Embryonic facial prominence (tissue), 1 donor: ENCODE data around the gene PTPN12.
"Not testable (repeated sequence)": the region's sequence is repeated elsewhere in the genome, so short reads cannot be mapped to it uniquely, and the experiment has no call there.

ENCODE experiments used
- DNase-seq: peaks from one replicate; pipeline ENCODE4 v3.0.0-alpha.2; 2016; ENCODE audit errors: extremely low spot score

The PTPN12 gene

DNA sequence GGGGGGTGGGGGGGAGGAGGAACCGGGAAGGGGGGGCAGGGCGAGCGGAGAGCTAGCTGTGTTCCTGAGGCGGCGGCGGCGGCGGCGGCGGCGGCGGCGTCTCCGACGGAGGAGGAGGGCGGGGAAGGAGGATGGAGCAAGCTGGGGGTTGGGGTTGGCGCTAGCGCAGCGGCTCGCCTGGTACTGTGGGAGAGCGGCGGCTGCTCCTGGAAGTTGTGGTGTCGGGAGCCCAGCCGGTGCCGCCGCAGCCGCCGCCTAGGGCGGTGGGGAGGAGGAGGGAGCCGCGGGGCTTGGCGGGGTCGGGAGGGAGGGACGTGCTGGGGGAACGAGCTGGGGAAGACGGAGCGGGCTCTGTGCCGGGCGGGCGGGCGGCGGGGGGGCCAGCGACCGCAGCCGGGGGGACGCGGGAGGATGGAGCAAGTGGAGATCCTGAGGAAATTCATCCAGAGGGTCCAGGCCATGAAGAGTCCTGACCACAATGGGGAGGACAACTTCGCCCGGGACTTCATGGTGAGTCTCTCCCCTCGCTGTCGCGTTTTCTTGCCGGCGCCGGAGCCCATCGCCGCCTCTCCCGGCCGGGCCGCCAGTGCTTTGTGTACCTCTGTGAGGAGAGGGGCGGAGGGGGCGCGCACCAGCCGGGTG, at the start of gene PTPN12:
PTPN12 (plus strand) TSS at position 160 of the 642 bp plus-strand sequence; CDS start at position 412, 252 bp downstream.
- peak; percentile 18 for DNase-seq

DNA sequence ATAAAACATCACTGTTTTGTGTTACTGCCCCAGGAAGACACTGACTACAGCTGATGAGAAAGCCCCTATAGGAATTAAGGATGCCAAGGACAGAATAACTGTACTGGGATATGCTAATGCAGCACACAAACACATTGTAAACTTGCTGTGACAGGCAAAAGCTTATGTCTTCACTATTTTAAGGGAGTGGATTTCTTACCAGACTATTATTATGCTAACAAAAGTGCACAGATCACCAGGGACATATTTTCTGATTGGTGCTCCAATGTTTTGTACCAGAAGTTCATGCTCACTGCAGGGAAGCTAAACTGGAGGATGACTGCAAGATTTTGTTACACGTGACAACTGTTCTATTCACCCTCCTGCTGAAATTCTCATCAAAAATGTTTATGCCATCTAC, 48.1 kb upstream of the PTPN12 start:
- no peak for DNase-seq

DNA sequence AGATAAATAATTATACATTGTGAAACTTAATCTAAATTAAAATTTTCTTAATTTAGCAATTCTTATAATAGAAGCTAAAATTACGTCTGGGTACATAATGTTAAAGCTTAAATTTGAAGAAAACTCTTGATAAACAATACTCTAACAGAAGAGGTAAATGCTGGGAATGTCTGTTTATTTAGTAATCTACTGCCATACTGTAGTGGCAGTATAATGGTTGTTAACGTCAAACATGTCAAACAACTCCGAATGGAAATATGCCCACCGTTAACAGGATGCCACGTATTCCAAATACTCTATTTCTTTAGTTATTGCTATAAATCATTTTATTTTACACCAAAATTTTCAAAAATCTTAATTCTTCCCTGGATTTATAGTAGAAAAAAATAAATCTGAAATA, 40.0 kb upstream of the PTPN12 start:
- no peak for DNase-seq

DNA sequence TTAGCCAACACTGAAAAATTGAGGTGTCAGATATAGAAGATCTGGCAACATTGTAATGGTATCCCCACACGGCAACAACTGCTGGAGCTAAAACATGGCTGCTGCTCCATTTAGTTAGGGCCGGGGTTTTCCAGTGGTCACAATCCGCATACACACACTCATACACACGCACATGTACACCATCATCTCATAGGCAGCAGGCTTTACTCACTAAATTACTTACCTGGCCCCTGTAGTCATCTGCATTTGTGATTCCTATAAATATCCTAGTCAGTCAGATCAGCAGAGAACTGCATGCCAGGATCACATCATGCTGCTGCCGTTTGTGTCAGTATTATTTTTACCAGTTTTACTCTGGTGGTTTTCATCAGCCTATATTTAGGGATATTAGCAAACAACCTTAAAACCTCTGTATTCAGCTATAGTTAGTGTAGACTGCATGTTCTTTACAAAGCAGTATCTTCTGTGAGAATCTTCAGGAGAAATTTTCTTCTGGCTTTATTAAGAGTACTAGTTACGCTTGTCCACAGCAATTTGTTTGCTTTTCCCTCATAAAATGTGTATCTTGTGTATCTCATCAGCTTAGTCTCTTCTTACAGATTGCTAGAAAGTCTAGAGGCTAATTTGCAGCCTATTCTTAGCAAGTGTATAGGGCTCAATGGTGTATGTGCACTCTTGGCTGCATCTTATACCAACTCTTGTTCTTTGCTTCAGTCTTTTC, 38.3 kb upstream of the PTPN12 start:
- no peak for DNase-seq

DNA sequence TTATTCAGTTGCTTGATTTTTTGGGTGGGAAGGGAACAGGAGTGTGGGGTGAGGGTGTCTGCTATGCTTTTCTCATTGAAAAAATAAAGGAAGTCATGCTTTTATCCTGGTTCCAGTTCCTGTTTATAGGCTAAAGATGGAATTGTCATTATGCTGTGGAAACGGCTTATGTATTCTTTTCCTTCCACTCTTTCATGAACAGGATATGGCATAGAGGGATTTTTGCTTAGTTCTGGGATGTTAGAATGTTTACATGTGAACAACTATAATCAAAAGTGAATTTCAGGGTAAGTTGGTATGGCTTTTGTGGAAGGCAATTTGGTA, 35.9 kb upstream of the PTPN12 start:
- DNase-seq: no peak

DNA sequence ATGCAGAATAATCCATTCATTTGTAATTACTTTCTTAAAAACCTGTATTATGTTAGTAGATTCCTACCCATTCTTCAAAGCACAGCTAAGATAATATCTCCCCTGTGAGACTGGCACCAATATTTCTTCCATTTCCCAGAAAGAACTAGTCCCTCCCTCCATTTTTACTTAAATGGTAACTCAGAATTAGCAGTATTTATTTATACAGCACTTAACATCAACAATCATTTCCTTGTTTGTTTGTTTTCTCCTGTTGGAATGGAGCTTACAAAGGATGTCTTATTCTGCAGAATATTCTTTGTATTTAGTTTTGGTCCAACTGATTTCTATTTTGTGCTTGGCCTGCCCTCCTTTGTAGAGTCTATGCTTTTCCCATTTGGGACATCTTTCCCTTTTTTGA, 32.1 kb upstream of the PTPN12 start:
- DNase-seq: no peak

DNA sequence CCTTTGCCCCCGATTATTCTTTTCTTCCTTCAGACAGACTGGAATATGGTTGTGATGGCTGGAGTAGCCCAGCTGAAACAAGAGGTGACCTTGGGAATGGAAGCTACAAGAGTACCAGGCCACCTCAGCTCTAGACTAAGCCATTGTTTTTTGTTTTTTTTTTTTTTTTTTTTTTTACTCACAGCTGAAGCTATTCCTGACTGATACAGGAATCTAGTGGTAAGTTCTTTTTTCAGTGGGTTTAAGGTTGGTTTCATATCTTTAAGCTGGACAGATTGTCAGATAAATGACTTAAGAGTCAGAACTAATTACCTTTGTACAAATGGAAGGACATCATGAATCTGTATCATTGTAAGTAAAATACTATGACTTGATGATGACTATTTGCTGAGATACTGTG, 30.2 kb upstream of the PTPN12 start:
- DNase-seq: no peak

DNA sequence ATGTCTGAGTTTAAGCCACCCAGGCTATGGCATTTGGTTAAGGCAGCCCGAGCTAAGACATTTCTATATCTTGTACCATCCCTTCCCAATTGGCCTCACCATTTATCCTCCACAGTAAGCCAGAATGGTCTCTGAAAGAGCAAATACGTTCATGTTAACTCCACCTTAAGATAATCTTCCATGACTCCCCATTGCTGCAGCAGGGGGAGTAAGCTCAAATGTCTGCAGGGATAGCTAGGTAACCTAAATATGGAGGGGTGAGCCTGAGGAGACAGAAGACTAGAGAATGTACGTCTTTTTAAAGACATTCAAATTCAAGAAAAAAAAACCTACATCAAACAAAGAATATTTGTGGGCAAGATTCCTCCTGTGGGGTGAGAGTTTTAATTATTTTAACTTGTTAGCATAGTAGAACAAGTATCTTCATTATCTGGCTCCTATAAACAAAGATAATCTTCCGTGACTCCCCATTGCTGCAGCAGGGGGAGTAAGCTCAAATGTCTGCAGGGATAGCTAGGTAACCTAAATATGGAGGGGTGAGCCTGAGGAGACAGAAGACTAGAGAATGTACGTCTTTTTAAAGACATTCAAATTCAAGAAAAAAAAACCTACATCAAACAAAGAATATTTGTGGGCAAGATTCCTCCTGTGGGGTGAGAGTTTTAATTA, 24.0 kb upstream of the PTPN12 start:
- DNase-seq: not testable (repeated sequence)

DNA sequence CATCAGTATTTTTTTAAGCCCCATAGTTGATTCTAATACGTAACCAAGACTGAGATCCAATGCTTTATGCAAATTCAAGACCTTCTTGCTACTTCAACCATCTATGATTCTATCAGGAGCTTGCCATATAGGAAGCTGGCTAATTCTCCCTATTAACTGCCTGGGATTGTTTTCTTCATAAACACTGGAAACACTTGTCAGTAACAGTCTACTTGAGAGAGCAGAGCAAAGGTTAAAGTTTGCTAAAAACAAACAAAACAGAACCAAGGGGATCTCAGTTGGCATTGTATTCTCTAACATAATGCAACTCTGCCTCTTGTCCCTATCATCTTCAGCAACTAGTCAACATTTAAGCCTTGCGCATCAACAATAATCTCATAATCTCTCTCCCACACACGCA, 21.0 kb upstream of the PTPN12 start:
- no peak for DNase-seq

DNA sequence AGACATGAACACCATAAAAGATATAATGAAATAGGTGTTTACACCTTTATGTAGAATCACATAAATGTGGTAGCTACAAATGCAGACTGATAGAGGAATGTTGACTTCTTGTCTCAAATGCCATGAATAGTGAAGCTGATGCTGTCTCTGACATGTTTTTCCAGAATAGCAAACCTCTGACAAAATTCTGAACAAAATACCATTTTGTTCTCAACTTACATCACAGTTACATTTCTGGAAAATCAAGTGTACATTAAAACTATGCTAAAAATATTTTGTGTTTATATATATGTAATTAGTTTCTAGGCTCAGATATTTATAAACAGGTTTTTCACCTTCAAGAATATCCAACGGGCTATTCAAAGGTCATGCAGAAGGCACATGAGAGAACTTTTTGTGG, 16.8 kb upstream of the PTPN12 start:
- no peak for DNase-seq

DNA sequence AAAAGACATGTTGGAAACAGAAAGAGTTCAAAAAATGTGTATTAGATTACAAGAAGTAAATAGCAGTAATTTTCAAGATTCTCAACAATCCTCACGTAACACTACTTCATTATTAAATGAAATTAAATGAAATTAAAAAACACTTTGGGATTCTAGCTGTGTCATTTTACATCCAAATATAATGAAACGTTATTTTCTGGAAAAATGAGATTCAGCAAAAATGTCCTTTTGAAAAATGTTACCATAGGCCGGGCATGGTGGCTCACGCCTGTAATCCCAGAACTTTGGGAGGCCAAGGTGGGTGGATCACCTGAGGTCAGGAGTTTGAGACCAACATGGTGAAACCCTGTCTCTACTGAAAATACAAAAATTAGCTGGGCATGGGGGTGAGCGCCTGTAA, 15.6 kb upstream of the PTPN12 start:
- not testable (repeated sequence) for DNase-seq

DNA sequence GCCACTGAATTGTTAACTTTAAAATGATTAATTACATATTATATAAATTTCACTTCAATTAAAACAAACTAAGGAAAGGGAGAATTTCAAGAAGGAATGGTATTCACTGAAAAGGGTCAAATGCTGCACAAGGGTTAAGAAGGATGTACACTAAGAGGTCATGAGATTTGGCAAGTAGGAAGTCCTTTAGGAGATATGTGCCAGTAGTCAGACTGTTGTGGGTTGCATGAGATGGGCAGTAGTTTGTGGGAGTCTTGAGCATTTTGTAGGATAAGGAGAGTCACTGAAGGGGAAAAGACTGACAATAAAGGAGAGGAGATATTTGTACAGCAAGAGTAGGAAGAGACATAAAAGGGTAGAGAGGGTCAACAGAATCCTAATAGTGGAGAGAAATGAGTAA, 12.4 kb upstream of the PTPN12 start:
- DNase-seq: no peak

DNA sequence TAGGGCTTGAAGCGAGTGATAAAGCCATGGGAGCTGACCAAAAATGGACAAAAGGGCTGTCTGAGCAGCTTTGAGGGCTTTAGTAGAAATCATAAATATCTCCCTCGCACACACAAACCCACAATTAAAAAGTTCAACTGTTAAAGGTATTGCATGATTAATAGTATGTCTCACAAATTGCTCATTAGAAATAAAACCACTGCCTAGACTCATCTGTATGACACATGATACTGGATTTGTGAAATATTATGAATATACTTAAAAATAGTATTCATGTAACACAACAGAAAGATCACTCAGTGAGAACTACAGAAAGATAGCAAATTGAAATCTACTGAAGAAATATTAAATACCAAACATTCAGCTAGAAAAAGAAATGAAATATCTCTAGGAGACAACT, 11.9 kb upstream of the PTPN12 start:
- no peak for DNase-seq

DNA sequence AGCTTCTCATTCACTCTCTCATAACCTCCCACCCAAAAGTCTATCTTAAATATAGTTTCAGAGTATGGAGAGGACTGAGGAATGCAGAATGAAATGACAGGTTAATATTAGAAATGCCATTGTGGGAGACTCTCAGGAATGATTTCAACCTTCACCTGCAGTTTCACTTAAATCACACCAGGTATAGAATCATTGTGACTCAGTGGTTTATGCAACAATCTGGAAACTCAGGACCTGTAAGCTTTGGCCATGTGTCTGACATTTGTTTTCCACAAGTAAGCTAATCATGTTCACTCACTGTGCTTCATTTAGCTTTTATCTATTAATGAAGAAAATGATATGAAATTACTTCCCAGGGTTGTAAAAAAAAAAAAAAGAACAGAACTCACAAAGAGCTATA, 8.7 kb upstream of the PTPN12 start:
- no peak for DNase-seq

DNA sequence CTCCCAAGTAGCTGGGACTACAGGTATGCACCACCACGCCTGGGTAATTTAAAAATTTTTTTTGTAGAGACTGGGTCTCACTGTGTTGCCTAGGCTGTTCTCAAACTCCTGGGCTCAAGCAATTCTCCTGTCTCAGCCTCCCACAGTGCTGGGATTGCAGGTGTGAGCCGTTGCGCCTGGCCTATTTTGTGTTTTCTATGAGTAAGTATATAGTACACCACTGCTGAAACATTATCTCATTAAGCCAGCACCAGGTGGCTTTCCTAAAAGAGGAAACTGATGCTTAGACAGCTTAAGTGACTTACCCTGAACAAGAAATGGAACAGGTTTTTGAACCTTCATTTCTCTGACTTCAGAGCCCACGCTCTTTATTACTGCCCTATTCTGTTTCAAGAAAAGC, 7.8 kb upstream of the PTPN12 start:
- DNase-seq: no peak

DNA sequence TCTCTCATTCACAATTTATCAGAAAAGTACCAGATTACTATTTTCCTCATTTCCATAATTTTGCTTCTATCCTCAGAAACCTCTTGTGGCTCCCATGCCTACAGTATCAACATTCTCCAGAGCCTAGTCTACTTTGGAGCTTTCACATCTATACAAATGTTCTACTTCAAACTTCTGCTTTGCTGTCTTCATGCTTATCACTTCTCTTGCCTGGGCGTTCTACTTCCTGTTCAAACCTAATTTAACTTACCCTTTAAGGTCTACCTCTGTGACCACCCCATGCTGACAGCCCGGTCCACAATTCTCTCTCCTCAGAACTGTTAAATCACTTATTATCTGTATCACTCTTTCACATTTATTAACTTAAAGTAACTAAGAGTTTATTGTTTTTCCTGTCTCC, 6.1 kb upstream of the PTPN12 start:
- DNase-seq: no peak

DNA sequence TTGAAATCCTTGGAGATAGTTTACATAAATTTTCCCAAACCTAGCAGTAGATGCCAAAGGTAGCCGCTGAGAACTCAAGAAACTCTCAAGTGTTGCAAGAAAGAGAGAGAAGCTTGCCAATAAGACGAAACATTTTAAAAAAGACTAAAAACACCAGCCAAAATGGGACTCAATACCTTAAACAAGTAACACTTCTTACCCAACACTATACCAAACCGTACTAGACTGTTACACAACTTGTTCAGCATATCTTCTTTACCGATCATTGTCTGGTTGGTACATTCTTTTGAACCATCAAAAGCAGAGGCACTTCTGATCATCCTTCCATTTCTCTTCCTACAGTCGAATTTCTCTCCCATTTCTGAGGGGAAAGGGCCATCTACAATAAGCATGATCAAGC, 4.8 kb upstream of the PTPN12 start:
- no peak for DNase-seq

DNA sequence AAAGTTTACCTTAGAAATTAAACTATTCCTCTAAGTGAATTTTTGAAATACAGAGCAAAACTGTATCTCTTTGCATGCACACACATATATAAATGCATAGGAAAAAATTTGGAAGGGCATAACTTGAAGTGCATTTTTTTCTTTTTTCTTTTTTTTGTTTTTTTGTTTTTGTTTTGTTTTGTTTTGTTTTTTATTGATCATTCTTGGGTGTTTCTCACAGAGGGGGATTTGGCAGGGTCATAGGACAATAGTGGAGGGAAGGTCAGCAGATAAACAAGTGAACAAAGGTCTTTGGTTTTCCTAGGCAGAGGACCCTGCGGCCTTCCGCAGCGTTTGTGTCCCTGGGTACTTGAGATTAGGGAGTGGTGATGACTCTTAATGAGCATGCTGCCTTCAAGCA, 4.4 kb upstream of the PTPN12 start:
- not testable (repeated sequence) for DNase-seq

DNA sequence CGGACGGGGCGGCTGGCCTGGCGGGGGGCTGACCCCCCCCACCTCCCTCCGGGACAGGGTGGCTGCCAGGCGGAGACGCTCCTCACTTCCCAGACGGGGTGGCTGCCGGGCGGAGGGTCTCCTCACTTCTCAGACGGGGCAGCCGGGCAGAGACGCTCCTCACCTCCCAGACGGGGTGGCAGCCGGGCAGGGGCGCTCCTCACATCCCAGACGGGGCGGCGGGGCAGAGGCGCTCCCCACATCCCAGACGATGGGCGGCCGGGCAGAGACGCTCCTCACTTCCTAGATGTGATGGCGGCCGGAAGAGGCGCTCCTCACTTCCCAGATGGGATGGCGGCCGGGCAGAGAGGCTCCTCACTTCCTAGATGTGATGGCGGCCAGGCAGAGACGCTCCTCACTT, 3.0 kb upstream of the PTPN12 start:
- not testable (repeated sequence) for DNase-seq

DNA sequence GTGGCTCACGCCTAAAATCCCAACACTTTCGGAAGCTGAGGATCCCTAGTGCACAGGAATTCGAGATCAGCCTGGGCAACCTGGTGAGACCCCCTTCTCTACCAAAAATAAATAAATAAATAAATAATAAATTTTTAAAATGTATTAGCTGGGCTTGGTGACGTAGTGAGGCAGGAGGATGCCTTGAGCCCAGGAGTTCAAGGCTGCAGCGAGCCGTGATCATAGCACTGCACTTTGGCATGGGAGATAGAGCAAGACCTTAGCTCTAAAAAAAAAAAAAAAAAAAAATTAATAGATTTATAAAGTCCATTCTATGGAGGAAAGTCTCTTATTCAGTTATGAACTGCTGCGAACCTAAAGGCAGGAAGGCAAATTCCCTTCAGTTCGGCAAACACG, 1.1 kb upstream of the PTPN12 start:
- DNase-seq: no peak

DNA sequence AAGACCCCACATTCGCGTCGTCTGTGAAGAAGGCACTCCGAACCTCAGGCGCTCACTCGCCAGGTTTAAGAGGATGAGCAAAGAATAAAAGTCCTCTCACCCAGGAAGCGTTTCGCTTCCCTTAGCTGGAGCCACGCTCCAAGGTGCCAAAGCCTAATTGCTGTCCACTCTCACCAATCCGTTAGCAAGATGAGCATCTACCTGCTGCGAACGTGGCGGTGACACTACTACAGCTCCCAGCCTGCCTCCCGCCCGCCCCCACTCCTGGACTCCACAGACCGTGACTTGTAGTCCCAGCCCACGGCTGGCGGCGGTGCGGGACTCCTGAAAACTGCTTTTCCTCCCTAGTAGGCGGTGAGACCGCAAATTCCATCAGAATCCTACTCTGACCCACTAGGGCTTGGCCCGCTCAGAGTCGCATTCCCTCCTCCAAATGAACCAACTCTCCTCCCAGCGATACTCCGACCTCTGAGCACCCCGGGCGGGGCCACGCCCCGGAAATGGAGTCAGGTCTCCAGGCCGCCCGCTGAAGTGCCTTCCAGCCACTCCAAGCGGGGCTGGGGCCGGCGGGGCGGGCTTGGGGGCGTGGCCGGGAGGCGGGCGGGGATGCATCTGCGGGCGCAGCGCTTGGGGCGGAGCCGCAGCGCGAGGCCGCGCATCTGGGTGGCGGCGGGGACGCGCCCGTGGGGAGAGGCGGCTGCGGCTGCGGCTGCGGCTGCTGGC, 521 bp upstream of the PTPN12 start:
- peak; percentile 91 for DNase-seq

DNA sequence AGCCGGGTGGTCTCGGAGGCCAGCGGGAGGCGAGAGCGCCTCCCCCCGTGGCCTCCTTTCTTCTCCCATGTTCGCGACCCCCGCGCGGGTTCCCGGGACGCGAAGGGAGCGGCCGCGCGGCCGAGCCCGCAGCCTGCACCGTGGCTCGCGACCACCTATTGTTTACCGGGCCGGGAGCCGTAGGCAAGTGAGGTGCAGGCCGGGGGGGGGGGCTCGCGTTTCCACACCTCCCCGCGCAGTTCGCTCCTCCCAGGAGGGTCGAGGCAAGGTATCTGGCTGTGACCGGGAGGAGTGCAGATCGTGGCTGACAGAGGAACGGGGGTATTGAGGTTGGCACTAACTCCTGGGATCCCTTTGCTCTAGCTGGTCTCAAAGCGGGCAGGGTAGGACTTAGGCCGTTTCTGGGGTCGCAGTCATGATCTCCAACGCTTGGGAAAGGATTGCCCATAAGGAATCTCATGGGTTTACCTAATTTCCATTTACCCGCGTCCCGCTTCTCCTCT, 734 bp downstream of the PTPN12 start:
- DNase-seq: no peak
